ENCODE results near the gene ADAMTS9.
A peak's percentile ranks its signal among the peaks of the same experiment; 100 is the strongest.
"Not testable (repeated sequence)": the region's sequence is repeated elsewhere in the genome, so short reads cannot be mapped to it uniquely, and the experiment has no call there.

The ADAMTS9 gene

DNA sequence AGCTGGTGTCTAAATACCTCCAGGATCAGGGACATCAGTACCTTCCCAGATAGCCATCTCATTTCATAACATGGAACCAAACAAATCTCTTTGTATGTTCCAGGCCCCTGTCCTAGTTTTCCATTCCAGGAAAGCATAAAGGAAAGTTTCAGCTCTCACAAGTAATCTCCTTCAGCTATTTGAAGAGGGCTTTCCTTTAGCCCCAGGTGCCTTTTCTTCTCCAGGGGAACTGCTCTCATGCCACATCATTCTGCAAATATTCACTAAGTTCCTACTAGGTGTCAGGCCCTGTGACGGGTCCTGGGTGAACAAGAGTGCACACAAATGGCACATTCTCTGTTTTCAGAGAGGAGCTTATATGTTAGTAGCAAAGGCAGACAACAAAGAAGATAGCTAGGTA is 136.1 kb downstream of the ADAMTS9 start:
- H3K4me3 ChIP-seq (ENCODE audit: low read depth, low read length) = no peak overlapping the region
- no peak for TF ChIP-seq CTCF (IDR thresholded peaks at IDR 0.05; ENCODE audit: low read depth, low read length)
- in situ Hi-C loops (cut with HindIII; ENCODE audit: low sequenced_read_pairs) = no loop called here
- no peak for DNase-seq (ENCODE audit: low read depth, low spot score)

GRCh38 chr3:64550745-64551144 is 137.1 kb downstream of the ADAMTS9 start:
- H3K4me3 ChIP-seq (ENCODE audit: low read depth, low read length) = no peak overlapping the region
- in situ Hi-C loops (cut with HindIII; ENCODE audit: low sequenced_read_pairs) = no loop called here
- DNase-seq (ENCODE audit: low read depth, low spot score) = no peak
- no peak for TF ChIP-seq CTCF (IDR thresholded peaks at IDR 0.05; ENCODE audit: low read depth, low read length)

DNA sequence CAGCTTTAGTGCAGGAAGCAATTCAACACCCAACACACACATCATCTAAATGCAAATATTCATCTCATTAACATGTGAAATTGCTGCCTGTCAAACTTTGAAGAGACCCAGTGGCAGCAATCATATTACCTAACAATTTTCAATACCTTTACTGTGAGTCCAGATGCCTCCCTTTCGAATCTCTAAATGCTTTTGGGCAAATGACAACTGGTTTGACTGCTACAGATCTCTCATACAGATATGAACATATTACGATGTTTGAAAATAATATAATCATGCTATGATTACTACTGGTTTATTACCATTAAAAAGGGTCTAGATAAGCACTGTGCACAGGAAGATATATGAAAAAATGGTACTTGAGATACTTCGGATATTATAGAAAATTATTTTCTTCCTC is 137.9 kb downstream of the ADAMTS9 start:
- in situ Hi-C loops (cut with HindIII; ENCODE audit: low sequenced_read_pairs) = no loop called here
- no peak overlapping the region for H3K4me3 ChIP-seq (ENCODE audit: low read depth, low read length)
- no peak for DNase-seq (ENCODE audit: low read depth, low spot score)
- no peak for TF ChIP-seq CTCF (IDR thresholded peaks at IDR 0.05; ENCODE audit: low read depth, low read length)

DNA sequence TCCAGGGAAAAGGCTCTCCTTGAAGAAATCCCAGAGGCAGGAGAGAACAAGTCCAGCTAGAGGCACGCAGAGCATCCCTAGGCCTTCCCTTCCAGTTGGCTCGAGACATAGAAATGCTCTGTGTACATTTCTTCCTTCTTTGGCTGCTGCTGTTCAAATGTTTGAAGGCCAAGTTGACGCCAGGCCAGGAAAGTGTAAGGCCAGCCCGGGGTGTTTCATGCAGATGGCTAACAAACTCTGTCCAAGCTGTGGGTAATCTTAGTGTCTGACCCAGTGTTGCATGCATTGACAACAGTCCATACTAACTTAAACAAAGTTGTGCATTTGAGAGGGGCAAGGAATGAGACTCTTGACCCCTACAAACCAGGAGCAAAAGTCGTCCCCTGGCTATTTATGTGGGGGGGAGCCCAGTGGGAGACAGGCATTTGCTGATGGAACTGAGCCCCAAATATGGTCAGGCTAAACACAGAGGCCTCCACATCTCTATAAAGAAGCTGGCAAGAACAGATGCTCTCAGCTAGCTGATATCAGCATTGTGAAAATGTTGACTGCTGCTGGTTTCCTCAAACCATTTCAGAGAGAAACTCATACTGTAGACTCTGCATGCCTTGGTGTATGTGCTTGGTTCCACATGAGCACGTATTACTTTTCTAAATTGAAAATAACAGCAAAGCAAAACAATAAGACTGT is 139.5 kb downstream of the ADAMTS9 start:
- peak; percentile 47 for DNase-seq (ENCODE audit: low read depth, low spot score)
- TF ChIP-seq CTCF (IDR thresholded peaks at IDR 0.05; ENCODE audit: low read depth, low read length) = no peak
- in situ Hi-C loops (cut with HindIII; ENCODE audit: low sequenced_read_pairs) = no loop called here
- H3K4me3 ChIP-seq (ENCODE audit: low read depth, low read length) = no peak overlapping the region

DNA sequence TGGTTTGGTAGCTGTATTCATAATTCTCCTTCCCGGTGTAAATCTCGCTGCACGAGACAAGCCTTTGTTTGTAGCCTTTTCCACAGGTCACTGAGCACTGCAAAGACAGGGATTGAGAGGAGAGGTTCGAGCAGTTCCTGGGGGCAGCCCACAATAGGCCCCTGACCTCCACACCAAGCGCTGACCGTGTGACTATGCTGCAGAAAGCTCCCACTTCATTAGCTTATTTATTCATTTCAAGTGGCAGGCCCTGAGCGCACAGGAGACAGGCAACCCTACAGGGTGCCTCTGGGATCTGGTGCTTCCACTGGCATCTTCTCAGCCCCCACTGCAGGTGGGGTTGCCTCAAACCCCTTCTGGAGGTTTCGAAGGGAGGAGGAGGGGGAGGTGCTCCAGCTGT is 140.9 kb downstream of the ADAMTS9 start:
- no peak for DNase-seq (ENCODE audit: low read depth, low spot score)
- no peak overlapping the region for H3K4me3 ChIP-seq (ENCODE audit: low read depth, low read length)
- TF ChIP-seq CTCF (IDR thresholded peaks at IDR 0.05; ENCODE audit: low read depth, low read length) = no peak
- in situ Hi-C loops (cut with HindIII; ENCODE audit: low sequenced_read_pairs) = no loop called here

DNA sequence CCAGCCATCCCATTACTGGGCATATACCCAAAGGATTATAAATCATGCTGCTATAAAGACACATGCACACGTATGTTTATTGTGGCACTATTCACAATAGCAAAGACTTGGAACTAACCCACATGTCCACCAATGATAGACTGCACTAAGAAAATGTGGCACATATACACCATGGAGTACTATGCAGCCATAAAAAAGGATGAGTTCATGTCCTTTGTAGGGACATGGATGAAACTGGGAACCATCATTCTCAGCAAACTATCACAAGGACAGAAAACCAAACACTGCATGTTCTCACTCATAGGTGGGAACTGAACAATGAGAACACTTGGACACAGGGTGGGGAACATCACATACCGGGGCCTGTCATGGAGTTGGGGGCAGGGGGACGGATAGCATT is 142.6 kb downstream of the ADAMTS9 start:
- H3K4me3 ChIP-seq (ENCODE audit: low read depth, low read length); DNase-seq (ENCODE audit: low read depth, low spot score); in situ Hi-C loops (cut with HindIII; ENCODE audit: low sequenced_read_pairs): not testable (repeated sequence)

DNA sequence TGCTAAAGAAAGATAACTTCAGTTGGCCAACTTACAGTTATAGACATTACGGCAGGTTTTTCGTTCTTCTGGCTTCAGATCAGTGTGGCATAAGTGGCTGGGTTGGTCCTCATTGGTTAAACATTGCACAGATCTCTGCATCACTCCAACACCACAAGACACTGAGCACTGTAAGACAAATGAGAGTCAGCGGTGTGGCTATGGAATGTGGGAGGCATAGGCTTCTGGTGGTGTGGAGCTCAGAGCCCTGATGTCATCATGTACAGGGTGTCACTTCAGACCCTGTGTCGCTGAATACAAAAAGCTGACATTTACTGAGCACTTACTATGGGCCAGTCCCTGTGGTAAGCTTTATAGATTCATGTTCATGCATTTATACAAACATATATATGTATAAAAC is 146.0 kb downstream of the ADAMTS9 start:
- in situ Hi-C loops (cut with HindIII; ENCODE audit: low sequenced_read_pairs) = no loop called here
- no peak for DNase-seq (ENCODE audit: low read depth, low spot score)
- no peak for TF ChIP-seq CTCF (IDR thresholded peaks at IDR 0.05; ENCODE audit: low read depth, low read length)
- H3K4me3 ChIP-seq (ENCODE audit: low read depth, low read length) = no peak overlapping the region
